ACHN (cell line): ENCODE results near the gene CTIF.

Source experiments
- DNase-seq: peaks from one replicate; pipeline ENCODE4 v3.0.0-alpha.2; 2015
- in situ Hi-C: cut with HindIII; loops from 2 replicates; pipeline ENCODE4 v1.10.0; 2017; ENCODE audit warnings: low sequenced_read_pairs, low pct_ligation_motif_present, low pct_unique_long_range_greater_than_20kb

The CTIF gene

GRCh38 chr18:48678237-48679115 is 139.6 kb downstream of the CTIF start:
- no peak for DNase-seq
- in situ Hi-C loops, result no loop called here

GRCh38 chr18:48679236-48679635 is 140.4 kb downstream of the CTIF start:
- no peak for DNase-seq
- in situ Hi-C loops, result no loop called here

- in situ Hi-C loops, result no loop called here
- no peak for DNase-seq
Measured at GRCh38 chr18:48680339-48681250, 141.8 kb downstream of the CTIF start.

- in situ Hi-C loops, result no loop called here
- DNase-seq, result no peak
Measured at GRCh38 chr18:48682768-48683167, 143.9 kb downstream of the CTIF start.

- no peak for DNase-seq
- in situ Hi-C loops, result no loop called here
Measured at GRCh38 chr18:48683197-48683596, 144.4 kb downstream of the CTIF start.

- in situ Hi-C loops, result no loop called here
- DNase-seq, result no peak
Measured at GRCh38 chr18:48683661-48684060, 144.8 kb downstream of the CTIF start.

GRCh38 chr18:48687346-48688042 is 148.7 kb downstream of the CTIF start:
- DNase-seq, result no peak

GRCh38 chr18:48688961-48689360 is 150.1 kb downstream of the CTIF start:
- DNase-seq, result no peak
- in situ Hi-C loops, result no loop called here

More at GRCh38 chr18:48687346-48688042, 148.7 kb downstream of the CTIF start:
- in situ Hi-C loops, result no loop called here

- DNase-seq, result no peak
- in situ Hi-C loops, result no loop called here
Measured at GRCh38 chr18:48689548-48689947, 150.7 kb downstream of the CTIF start.

GRCh38 chr18:48690494-48690893 is 151.7 kb downstream of the CTIF start:
- in situ Hi-C loops, result no loop called here
- no peak for DNase-seq

- in situ Hi-C loops, result no loop called here
- DNase-seq, result no peak
Measured at GRCh38 chr18:48693006-48693405, 154.2 kb downstream of the CTIF start.

- in situ Hi-C loops, result no loop called here
- no peak for DNase-seq
Measured at GRCh38 chr18:48693625-48694262, 154.9 kb downstream of the CTIF start.

GRCh38 chr18:48694295-48694694 is 155.5 kb downstream of the CTIF start:
- no peak for DNase-seq
- in situ Hi-C loops, result no loop called here

GRCh38 chr18:48695671-48696070 is 156.8 kb downstream of the CTIF start:
- DNase-seq, result no peak
- in situ Hi-C loops, result no loop called here

GRCh38 chr18:48696218-48696617 is 157.4 kb downstream of the CTIF start:
- no peak for DNase-seq
- in situ Hi-C loops, result no loop called here

- in situ Hi-C loops, result no loop called here
- no peak for DNase-seq
Measured at GRCh38 chr18:48697441-48697840, 158.6 kb downstream of the CTIF start.

GRCh38 chr18:48698707-48699106 is 159.9 kb downstream of the CTIF start:
- in situ Hi-C loops, result no loop called here
- DNase-seq, result no peak

GRCh38 chr18:48699761-48700160 is 160.9 kb downstream of the CTIF start:
- in situ Hi-C loops, result no loop called here

More at GRCh38 chr18:48699761-48700160, 160.9 kb downstream of the CTIF start:
- DNase-seq, result no peak
